CD4-positive, alpha-beta memory T cell (primary cell): Measurements from ENCODE around the gene KCNA10. TPM values are rescaled to one million over a fixed set of nuclear protein-coding genes. Genes with fewer than 3 reads are reported as not detected.

Experiments used
- CTCF ChIA-PET: fragments of 350-600 bp; sonication (Branson Sonifier 250); formaldehyde crosslinking; loops from one replicate; lab custom pipeline; 2021; ENCODE audit warnings: inconsistent platforms; ENCODE audit not compliant: partially characterized antibody; lab: Charles Lee
- POLR2A ChIA-PET: fragments of 350-600 bp; sonication (Branson Sonifier 250); formaldehyde crosslinking; loops from one replicate; lab custom pipeline; 2021; ENCODE audit not compliant: partially characterized antibody; lab: Charles Lee
- DNase-seq, 5 donors: peaks; one replicate each; pipeline versions ENCODE4 v3.0.0 to v3.0.0-alpha.2; 2020 to 2022; ENCODE audit warnings: mixed read lengths in 1 of 5
- H3K27ac ChIP-seq: one replicate; pipeline ENCODE4 v1.7.0; 2013; ENCODE audit warnings: low read depth, low read length
- H3K27me3 ChIP-seq: 2 replicates; pipeline ENCODE4 v1.7.0; 2013; ENCODE audit warnings: mild to moderate bottlenecking, low read length, moderate library complexity; ENCODE audit not compliant: insufficient read depth
- H3K36me3 ChIP-seq: 2 replicates; pipeline ENCODE4 v1.7.0; 2013; ENCODE audit warnings: mild to moderate bottlenecking, low read length, moderate library complexity; ENCODE audit not compliant: insufficient read depth
- H3K4me1 ChIP-seq: 2 replicates; pipeline ENCODE4 v1.7.0; 2013; ENCODE audit warnings: mild to moderate bottlenecking, low read length, moderate library complexity; ENCODE audit not compliant: insufficient read depth
- H3K4me3 ChIP-seq, 2 donors: one replicate each; pipeline ENCODE4 v1.7.0; 2013; ENCODE audit warnings: low read length in 2 of 2, mild to moderate bottlenecking in 1 of 2
- H3K9me3 ChIP-seq, 2 donors: one replicate each; pipeline ENCODE4 v1.7.0; 2013; ENCODE audit warnings: low read length in 2 of 2, control low read depth in 1 of 2; ENCODE audit not compliant: control insufficient read depth in 1 of 2
- H3K27ac Mint-ChIP-seq, 7 donors: one replicate each; pipeline ENCODE4 v1.8.0; 2020 to 2021; ENCODE audit warnings: mixed read lengths in 7 of 7, mild to moderate bottlenecking in 6 of 7, inconsistent platforms in 3 of 7, moderate library complexity in 3 of 7
- H3K27me3 Mint-ChIP-seq, 2 donors: one replicate each; pipeline ENCODE4 v1.8.0; 2020 to 2021; ENCODE audit warnings: mixed read lengths in 2 of 2
- H3K36me3 Mint-ChIP-seq, 2 donors: one replicate each; pipeline ENCODE4 v1.8.0; 2020 to 2021; ENCODE audit warnings: mixed read lengths in 2 of 2, inconsistent platforms in 1 of 2, mild to moderate bottlenecking in 1 of 2
- H3K4me1 Mint-ChIP-seq, 4 donors: one replicate each; pipeline ENCODE4 v1.8.0; 2020 to 2021; ENCODE audit warnings: mixed read lengths in 4 of 4, mild to moderate bottlenecking in 1 of 4
- H3K4me3 Mint-ChIP-seq, 8 donors: one replicate each; pipeline ENCODE4 v1.8.0; 2020 to 2021; ENCODE audit warnings: mixed read lengths in 8 of 8, mild to moderate bottlenecking in 7 of 8, moderate library complexity in 6 of 8, inconsistent platforms in 3 of 8
- H3K9me3 Mint-ChIP-seq, 8 donors: one replicate each; pipeline ENCODE4 v1.8.0; 2020 to 2021; ENCODE audit warnings: mixed read lengths in 8 of 8, mild to moderate bottlenecking in 5 of 8, inconsistent platforms in 3 of 8, moderate library complexity in 1 of 8
- intact Hi-C: fragments of 100-400 bp; cut with micrococcal nuclease; formaldehyde crosslinking; loops from one replicate; pipeline ENCODE4 v1.15.1; 2023
- polyA plus RNA-seq, 2 donors: library from polyadenylated mRNA; unstranded; fragments of 300-500 nt; fragmentation: Illumina TruSeq; gene quantifications; one replicate each; pipeline ENCODE4 v1.2.3, GENCODE V29; 2021
- total RNA-seq, 2 experiments: library from RNA; stranded (reverse); gene quantifications; one replicate each; pipeline ENCODE4 v1.2.3, GENCODE V29; 2021

The KCNA10 gene
- total and polyA plus RNA-seq, 4 experiments from 2014 or later: not detected

DNA sequence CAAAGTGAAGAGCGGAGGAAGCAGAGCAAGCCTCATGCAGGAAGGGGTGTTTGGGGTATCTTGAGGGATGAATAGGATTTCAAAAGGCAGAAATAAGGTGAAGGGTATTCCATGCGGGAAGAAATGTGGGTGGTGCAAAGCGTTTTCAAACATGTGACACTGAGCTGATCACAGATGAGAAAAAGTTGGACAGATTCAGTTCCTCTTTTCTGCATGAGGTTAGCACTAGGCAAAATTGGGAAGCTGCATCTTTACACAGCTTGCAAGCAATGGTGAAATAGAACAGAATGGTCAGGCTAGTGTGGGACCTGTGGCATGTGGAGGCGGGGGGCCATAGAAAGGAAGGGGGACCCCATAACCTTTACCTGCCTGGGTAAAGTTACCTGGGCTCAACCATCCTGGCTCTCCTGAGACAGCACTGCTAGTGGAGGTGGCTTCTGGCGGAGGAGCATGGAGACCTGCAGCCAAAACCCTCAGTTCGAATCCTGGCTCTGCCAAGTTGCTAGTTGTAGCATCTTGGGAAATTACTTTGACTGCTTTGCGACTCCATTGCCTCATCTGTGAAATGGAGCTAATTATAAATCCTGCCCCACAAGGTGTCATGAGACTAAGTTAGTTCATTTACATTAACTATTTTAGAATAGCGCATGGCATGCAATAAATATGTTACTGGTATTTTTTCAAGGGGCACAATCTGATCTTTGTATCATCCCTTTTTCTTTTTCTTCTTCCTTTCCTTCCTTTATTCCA is 16.4 kb downstream of the KCNA10 start:
- H3K27me3 Mint-ChIP-seq: peaks cover 8 to 10% of the 10 kb centered on the region in 2 donors
- H3K4me1 Mint-ChIP-seq: no peaks in the 10 kb centered on the region
- H3K9me3 Mint-ChIP-seq: no peaks in the 10 kb centered on the region
- H3K27ac ChIP-seq: no peak overlapping the region
- H3K27ac Mint-ChIP-seq: no peak overlapping the region
- H3K36me3 Mint-ChIP-seq: no peaks in the 10 kb centered on the region
- H3K4me1 ChIP-seq: no peaks in the 10 kb centered on the region
- H3K9me3 ChIP-seq: no peaks in the 10 kb centered on the region
- ChIA-PET POLR2A (no interaction called here), CTCF (interaction anchor here (0.9 to 1.1 kb wide), 2 partner anchors 18 to 42 kb away, joined by 3 to 5 read pairs; no protein-coding TSS in a partner anchor)
- H3K27me3 ChIP-seq: no peaks in the 10 kb centered on the region
- intact Hi-C loops: no loop called here
- no peak overlapping the region for H3K4me3 ChIP-seq
- H3K4me3 Mint-ChIP-seq: no peak overlapping the region
- DNase-seq: no peak
- no peaks in the 10 kb centered on the region for H3K36me3 ChIP-seq

- no peak overlapping the region for H3K4me3 Mint-ChIP-seq
- Histone ChIP-seq H3K27ac (no peak overlapping the region), H3K4me3 (no peak overlapping the region), H3K9me3 (no peaks in the 10 kb centered on the region), H3K27me3 (no peaks in the 10 kb centered on the region), H3K36me3 (no peaks in the 10 kb centered on the region), H3K4me1 (no peaks in the 10 kb centered on the region)
- intact Hi-C loops: no loop called here
- no peak overlapping the region for H3K27ac Mint-ChIP-seq
- H3K4me1 Mint-ChIP-seq: no peaks in the 10 kb centered on the region
- peaks cover 5 to 8% of the 10 kb centered on the region in 2 donors for H3K27me3 Mint-ChIP-seq
- ChIA-PET CTCF (interaction anchor here (0.9 to 1.1 kb wide), 2 partner anchors 19 to 41 kb away, joined by 3 to 5 read pairs; no protein-coding TSS in a partner anchor), POLR2A (no interaction called here)
- H3K9me3 Mint-ChIP-seq: no peaks in the 10 kb centered on the region
- no peak for DNase-seq
- H3K36me3 Mint-ChIP-seq: no peaks in the 10 kb centered on the region
Measured at GRCh38 chr1:110501488-110502132, 17.4 kb downstream of the KCNA10 start.

DNA sequence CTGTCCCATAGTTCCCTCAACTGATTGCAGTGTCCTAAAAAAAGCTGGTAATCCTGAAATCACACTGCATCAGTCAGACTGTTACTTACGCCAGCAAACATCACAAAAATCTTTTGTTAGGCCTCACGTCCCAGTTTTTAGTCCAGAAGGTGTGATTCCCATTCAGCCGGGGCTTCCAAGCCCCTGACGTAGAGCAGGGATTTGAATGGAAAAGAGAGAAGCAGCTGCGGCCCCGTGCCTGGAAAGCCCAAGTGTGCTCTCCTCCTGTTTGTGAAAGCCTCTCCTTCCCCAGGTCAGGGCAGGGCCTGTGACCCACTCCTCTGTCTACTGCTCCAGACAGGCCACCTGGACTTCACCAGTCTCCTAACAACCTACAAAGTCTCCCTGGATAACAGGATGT is 20.7 kb downstream of the KCNA10 start:
- Mint-ChIP-seq H3K27me3 (peaks cover 5 to 8% of the 10 kb centered on the region in 2 donors), H3K27ac (no peak overlapping the region), H3K4me3 (no peak overlapping the region), H3K36me3 (no peaks in the 10 kb centered on the region), H3K9me3 (no peaks in the 10 kb centered on the region), H3K4me1 (no peaks in the 10 kb centered on the region)
- DNase-seq: no peak
- Histone ChIP-seq H3K9me3 (no peaks in the 10 kb centered on the region), H3K36me3 (no peaks in the 10 kb centered on the region), H3K27me3 (no peaks in the 10 kb centered on the region), H3K4me1 (no peaks in the 10 kb centered on the region), H3K4me3 (no peak overlapping the region), H3K27ac (no peak overlapping the region)
- ChIA-PET CTCF (interaction anchor here (0.6 to 4.3 kb wide), 5 partner anchors 17 to 1164 kb away, joined by 3 to 52 read pairs (median 5); no protein-coding TSS in a partner anchor), POLR2A (no interaction called here)
- intact Hi-C loops: no loop called here

- Histone ChIP-seq H3K4me1 (no peaks in the 10 kb centered on the region), H3K36me3 (no peaks in the 10 kb centered on the region), H3K27me3 (no peaks in the 10 kb centered on the region), H3K9me3 (no peaks in the 10 kb centered on the region), H3K4me3 (no peak overlapping the region), H3K27ac (no peak overlapping the region)
- Mint-ChIP-seq H3K4me1 (no peaks in the 10 kb centered on the region), H3K36me3 (no peaks in the 10 kb centered on the region), H3K9me3 (no peaks in the 10 kb centered on the region), H3K27ac (no peak overlapping the region), H3K27me3 (no peaks in the 10 kb centered on the region), H3K4me3 (no peak overlapping the region)
- ChIA-PET POLR2A (interaction anchor here (1.4 kb wide), 2 partner anchors 84 to 288 kb away, joined by 4 to 5 read pairs; no protein-coding TSS in a partner anchor), CTCF (interaction anchor here (0.7 to 4.3 kb wide), 45 partner anchors 10 to 467 kb away, joined by 3 to 52 read pairs (median 5); partner anchors contain the start of genes KCNC4 and LAMTOR5)
- intact Hi-C loops: loop anchor here (1.0 kb wide), 3 partner anchors 84 to 293 kb away; no protein-coding TSS in a partner anchor
- DNase-seq: peak; percentile 62 to 73 (median 69)
Measured at GRCh38 chr1:110495926-110496600, 22.9 kb downstream of the KCNA10 start.

GRCh38 chr1:110494522-110495406 is 24.2 kb downstream of the KCNA10 start:
- CTCF ChIA-PET: interaction anchor here (1.2 to 4.3 kb wide), 20 partner anchors 8 to 465 kb away, joined by 3 to 52 read pairs (median 10); partner anchors contain the start of genes KCNC4 and LAMTOR5
- H3K36me3 Mint-ChIP-seq: no peaks in the 10 kb centered on the region

GRCh38 chr1:110494036-110494435 is 24.9 kb downstream of the KCNA10 start:
- H3K36me3 Mint-ChIP-seq: no peaks in the 10 kb centered on the region
- H3K27ac Mint-ChIP-seq: peak overlapping the region in 1 of 7 donors; percentile 20
- CTCF ChIA-PET: no interaction called here

More at GRCh38 chr1:110494522-110495406, 24.2 kb downstream of the KCNA10 start:
- Mint-ChIP-seq H3K9me3 (no peaks in the 10 kb centered on the region), H3K4me3 (no peak overlapping the region), H3K27ac (peak overlapping the region in 1 of 7 donors; percentile 3), H3K4me1 (no peaks in the 10 kb centered on the region), H3K27me3 (no peaks in the 10 kb centered on the region)
- Histone ChIP-seq H3K36me3 (no peaks in the 10 kb centered on the region), H3K9me3 (no peaks in the 10 kb centered on the region), H3K4me3 (no peak overlapping the region), H3K27ac (no peak overlapping the region), H3K4me1 (no peaks in the 10 kb centered on the region), H3K27me3 (no peaks in the 10 kb centered on the region)
- DNase-seq: no peak
- intact Hi-C loops: loop anchor here (1.0 kb wide), 1 partner anchor 287 kb away; no protein-coding TSS in a partner anchor
- POLR2A ChIA-PET: no interaction called here

More at GRCh38 chr1:110494036-110494435, 24.9 kb downstream of the KCNA10 start:
- Histone ChIP-seq H3K9me3 (no peaks in the 10 kb centered on the region), H3K27me3 (no peaks in the 10 kb centered on the region), H3K27ac (no peak overlapping the region), H3K4me1 (no peaks in the 10 kb centered on the region), H3K36me3 (no peaks in the 10 kb centered on the region), H3K4me3 (no peak overlapping the region)
- Mint-ChIP-seq H3K4me3 (no peak overlapping the region), H3K9me3 (no peaks in the 10 kb centered on the region), H3K4me1 (no peaks in the 10 kb centered on the region), H3K27me3 (no peaks in the 10 kb centered on the region)
- POLR2A ChIA-PET: no interaction called here
- intact Hi-C loops: no loop called here
- no peak for DNase-seq
